Right renal pelvis (tissue), 4 donors: Measurements from ENCODE around the gene THSD7B. TPM values are rescaled to one million over a fixed set of nuclear protein-coding genes. Genes with fewer than 3 reads are reported as not detected.

Experiments
- DNase-seq, 4 donors: peaks; one replicate each; pipeline ENCODE4 v3.0.0-alpha.2; 2013; ENCODE audit warnings: low read depth in 4 of 4, low spot score in 3 of 4, missing footprints in 1 of 4
- polyA plus RNA-seq, 4 donors: library from polyadenylated mRNA; unstranded; fragments of 120-200 nt; gene quantifications; one replicate each; pipeline ENCODE4 v1.2.1, GENCODE V29; 2013; ENCODE audit not compliant: insufficient read length in 4 of 4

Gene THSD7B
- polyA plus RNA-seq, 4 donors, result 3.3 to 5.5 (median 5.0) TPM

DNA sequence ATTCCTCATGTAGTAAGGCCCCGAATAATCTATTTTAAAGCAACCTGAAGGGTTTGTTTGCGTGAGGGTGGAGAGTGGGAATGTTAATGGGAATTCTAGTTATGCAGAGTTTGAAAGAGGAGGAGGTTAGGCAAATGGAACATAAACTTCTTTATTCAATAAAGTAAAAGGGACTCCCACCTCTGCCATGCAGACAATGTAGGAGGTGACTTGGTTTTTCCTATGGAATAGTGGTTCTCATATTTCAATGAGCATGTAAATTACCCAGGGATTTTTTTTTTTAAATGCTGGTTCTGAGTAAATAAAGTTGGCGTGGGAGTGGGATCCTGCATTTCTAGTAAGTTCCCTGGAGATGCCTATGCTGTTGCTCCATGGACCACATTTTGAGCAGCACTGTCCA is 367.9 kb downstream of the THSD7B start:
- no peak for DNase-seq

DNA sequence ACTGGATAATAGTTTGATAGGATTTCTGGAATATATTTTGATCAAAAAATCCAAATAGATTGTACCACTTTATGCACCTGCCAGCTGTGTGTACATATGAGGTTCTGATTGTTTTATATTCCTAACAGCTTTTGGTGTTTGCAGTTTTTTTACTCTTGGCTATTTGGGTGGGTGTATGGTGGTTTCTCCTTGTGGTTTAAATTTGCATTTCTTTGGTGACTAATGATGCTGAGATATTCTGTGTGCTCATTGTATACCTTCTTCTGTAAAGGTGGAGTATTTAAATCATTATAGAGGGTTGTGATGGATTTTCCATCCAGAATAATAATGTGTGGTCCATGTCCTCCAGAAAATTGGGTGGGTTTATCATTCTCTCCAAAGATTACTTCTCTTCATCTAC is 372.9 kb downstream of the THSD7B start:
- no peak for DNase-seq

DNA sequence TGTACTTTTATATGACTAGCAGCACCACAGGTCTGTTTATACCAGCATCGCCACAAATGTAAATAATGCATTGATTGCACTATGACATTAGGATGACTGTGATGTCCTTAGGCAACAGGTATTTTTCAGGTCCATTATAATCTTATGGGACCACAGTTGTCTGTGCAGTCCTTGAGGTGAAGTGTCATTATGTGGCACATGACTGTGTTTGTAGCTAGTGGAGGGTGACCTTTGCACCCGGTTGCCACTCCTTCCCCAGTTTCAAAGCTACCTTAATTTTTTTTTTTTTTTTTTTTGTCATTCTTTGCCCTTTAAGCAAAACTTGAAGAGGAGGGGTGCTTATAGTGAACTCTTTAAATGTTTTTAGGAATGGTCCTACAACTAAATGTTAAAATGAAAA is 386.4 kb downstream of the THSD7B start:
- no peak for DNase-seq

DNA sequence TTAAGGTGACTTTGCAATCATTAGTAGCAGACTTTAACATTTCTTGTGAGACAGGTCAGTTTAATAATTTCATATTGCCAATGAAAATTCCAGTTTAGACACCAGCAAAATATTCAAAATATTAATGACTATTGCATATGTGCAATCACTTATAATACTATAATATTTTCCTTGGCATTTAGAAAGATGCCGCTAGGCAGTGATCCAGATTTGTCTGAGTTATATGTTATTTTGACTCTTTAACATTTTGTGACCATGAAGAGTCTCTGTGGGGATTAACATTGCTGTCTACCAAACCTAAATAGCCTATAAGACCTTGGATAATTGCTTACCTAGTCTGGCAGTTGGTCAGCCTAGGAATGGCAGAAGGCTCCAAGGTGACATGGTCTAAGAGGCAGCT is 389.6 kb downstream of the THSD7B start:
- no peak for DNase-seq

DNA sequence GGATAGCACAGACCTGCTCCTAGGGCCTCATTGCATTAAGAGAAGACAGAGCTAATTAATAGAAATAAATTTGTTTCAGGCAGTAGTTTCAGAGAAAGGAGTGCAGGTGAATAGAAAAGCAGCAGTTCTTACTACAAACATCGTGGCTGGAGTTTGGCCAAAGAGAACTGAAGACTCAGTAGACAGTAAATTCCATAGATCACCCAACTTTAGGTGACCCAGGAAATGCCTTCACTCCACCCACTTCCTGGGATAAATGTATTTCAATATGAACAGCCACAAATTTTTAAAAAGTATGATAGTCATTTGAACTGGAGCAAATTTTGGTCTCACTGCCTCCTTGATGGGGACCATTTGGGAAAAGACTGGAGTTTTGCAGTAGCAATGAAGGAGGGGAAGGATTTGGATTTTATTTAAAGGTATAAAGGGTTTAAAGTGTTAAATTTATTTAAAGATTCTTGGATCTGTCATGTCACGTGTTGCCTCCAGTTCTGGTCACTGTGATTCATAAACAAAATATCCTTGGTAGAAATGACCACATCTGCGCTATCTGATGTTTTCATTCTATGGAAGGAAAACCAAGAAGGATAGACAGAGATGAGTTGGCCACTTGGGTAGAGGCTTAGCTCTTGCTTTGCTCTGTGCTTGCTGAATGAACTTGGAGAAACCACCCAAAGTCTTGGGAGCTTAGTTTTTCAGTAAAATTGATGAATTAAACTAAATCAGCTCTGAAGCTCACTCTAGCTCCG is 390.2 kb downstream of the THSD7B start:
- DNase-seq, result no peak

DNA sequence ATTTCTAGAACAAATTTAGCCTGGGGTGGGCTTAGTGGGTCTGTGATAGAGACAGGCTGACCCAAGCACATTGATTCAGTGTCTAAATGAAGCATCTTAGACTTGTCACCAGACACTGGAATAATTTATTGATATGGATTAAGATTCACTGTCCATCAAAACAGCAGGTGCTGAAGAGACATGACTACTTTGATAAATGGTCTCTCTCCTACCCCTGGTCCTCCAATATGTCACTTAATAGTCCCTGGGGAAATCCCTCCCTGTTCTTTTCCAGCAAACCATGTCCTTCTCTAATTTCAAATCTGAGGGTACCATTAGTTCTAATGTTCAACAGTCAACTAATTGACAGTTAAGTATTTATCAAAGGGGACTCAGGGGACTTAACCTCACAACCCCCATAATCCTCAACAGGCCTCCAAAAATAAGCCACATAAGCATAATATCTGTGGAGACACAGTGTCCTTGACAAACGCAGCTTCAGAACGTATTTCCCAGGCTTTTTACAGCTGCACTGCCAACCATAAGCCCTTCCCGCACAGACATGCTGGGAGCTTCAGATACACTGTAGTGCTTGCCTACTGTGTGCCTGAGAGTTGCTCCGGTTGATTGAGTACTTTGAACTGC is 391.0 kb downstream of the THSD7B start:
- DNase-seq, result no peak

DNA sequence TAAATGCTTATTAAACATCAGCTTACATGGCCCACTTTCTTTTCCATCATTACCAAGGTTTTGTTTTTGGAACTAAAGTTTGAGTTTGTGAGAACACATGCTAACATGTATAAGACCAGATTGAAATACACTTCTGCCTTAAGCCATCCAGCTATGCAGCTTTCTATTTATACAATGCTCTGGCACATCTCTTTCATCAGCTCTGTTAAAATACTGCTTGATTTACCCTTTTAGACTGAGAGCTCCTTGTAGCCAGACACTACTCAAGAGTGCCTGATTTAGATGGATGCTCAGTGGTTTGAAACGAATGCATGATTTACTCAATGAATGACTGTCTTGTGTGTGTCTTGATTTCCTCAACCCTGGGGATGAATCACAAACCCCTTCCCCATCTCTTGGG is 392.5 kb downstream of the THSD7B start:
- DNase-seq, result no peak

DNA sequence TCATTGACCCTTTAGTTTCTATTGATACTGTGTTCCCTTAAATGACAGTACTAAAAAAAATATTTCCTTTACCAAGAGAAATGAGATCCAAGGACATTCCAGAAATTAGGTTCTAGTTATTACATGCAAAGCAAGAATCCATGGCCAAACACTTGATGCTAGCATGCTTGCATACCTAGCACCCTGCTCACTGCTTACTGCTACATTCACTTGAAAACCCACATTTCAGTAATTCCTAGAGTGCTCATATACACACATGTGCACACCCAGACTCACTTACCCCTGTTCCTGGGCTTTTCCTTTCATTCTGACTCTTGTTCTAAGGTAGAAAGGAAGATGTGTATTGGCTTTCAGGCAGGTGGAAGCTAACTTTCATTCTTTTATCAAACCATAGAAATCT is 395.9 kb downstream of the THSD7B start:
- DNase-seq, result no peak

DNA sequence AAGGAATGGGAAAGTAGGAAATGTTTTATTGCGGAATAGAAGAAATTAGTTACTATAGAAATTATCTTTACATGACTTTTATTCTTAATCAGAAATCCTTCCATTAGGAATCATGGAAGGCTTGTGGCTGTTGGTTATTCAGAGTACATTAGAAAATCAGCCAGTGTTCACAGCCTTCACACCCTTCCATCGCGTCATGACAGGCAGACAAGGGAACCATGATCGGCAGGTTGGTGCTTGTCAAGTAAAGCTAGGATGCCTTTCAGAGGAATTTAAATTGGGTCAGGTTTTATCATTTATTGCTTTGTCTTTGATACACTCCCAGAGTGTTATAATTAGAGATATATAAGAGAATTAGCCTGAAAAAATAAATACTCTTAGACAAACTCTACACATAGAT is 400.6 kb downstream of the THSD7B start:
- DNase-seq, result no peak

DNA sequence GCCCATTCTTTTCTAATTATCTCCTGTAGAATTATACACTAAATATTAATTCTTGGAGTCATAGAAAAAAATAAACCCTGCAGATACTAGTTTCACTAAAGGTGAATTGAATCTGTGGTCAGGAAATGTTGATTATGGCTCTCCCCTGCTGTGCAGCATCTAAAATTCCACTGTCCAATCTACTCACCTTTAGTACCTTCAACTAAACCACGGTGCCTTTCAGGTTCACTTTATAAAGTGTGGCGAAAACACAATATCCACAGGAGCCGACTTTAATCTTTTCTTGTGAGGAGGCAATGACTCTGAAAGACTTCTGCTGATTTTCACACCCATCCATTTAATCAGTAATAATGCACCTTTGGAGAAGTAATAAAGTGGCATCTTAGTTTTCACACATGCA is 402.3 kb downstream of the THSD7B start:
- DNase-seq, result no peak

DNA sequence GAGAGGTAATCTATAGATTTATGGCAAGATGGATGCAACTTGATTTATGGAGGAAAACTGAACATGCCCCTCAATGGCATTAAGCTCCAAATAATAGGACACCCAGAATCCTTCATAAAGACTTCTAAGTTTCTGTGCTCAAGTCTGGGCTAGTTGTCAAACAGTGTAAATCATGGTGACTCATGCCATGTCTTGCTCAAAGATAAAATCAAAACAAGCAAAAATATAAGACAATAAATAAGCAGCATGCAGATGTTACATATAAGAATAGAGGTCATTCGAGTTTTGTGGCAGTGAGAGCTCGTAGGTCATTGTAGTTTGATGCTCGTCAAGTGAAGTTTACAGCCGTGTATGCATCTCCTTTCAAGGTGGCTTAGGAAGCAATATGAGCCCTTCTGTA is 403.2 kb downstream of the THSD7B start:
- DNase-seq, result no peak

DNA sequence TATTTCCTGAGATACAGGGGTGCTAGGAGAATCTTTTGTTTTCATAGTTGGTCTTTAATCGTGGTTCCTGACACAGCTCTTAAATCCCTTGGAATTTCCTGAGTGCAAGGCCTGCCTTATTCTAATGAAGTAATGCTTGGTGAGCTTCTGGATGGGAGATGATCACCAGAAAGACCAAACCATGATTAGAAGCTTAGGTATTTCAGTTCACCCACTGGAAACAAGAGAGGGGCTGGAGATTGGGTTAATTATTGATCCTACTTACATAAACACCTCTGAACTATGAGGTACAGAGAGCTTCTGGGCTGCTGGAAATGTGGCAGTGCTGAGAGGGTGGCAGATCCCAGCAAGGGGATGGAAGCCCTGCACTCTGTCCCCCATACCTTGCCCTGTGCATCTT is 406.8 kb downstream of the THSD7B start:
- DNase-seq, result peak in 2 of 4 donors; percentile 8 to 17

DNA sequence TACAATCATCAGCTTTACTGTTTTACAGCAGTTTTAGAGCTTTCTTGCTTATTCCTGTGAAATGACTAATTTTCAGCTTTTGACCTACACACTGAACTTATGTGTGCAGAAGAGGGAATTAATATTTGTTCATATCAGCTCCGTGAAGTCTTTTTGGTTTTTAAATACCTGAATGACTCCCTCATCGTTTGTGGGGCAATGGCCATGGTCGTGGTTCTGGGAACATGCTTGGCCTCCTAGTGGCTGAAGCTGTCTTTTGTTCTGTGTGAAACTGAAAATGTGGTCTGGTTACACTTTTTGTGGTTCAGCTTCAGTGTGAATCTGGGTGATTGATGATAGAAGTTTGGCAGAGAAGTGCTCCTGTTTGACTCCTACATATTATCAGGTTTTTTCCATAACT is 408.1 kb downstream of the THSD7B start:
- DNase-seq, result no peak

DNA sequence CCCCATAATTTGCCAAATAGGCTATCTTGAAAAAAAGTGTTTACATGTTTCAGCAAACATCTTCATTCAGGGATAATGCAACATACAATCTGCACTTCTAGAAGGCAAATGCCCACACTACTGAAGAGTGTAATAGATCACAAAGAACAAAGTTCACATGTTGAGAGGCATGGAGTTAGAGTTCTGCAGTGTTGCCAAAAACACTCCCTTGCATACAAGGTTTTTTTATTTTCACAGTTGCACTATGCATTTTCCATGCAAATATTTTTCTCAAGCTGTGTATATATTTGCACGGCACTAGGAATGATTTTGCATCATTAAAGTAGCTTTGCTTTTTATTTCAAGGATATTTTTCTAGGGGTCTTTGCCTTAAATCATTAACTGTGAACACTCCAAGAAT is 409.9 kb downstream of the THSD7B start:
- DNase-seq, result no peak

DNA sequence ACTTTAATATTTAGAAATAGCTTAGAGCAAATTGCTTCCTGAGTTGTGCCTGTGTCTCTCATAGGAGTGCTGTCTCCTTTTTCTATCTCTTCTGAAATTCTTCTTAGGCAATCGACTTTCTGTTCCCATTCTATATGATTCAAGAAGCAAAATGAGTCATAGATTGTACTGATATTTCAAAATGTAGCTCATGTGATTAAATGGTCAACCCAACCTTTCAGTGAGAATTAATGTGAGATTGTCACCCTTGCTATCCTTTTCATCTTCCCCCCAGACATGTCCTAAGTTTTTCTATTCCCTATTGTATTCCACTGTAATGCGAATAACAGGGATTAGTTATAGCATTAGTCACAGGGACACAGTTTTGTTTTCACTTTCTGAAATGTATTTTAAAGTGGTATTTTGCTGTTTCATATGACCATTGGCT is 413.6 kb downstream of the THSD7B start:
- no peak for DNase-seq

DNA sequence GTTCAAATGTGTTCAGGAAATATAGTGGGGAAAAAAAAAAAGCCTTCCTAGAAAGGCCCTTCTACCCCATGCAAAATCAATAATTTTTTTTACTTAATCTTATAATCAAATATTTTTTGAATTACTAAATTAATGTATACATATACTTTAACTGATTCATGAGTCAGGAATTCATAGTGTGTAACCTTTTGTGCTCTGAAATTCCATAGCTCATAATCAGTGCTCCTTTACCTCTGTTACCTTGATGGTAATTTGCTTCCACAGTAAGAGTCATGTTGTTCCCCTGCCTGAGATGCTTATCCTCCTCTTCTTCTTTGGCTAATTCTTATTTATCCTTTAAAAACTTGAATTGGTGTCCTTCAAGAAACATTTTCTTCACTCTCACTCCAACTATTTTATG is 414.2 kb downstream of the THSD7B start:
- no peak for DNase-seq

DNA sequence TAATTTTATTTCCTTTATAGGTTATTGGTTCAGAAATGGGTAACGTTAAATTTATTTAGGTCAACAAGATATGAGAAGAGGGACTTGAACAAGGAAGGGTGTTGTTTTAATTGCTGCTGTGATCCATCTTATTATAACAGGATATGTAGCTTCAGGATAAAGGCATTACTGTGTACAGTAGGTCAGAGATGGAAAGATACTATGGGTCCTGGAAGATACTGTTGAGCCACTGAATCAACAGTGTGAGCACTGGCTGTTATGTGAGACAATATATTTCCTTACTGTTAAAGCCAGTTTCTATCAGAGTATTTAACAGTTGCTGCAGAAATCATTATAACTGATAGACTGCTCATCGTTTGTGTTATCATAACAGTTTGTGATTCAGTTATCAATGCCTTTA is 414.7 kb downstream of the THSD7B start:
- no peak for DNase-seq

DNA sequence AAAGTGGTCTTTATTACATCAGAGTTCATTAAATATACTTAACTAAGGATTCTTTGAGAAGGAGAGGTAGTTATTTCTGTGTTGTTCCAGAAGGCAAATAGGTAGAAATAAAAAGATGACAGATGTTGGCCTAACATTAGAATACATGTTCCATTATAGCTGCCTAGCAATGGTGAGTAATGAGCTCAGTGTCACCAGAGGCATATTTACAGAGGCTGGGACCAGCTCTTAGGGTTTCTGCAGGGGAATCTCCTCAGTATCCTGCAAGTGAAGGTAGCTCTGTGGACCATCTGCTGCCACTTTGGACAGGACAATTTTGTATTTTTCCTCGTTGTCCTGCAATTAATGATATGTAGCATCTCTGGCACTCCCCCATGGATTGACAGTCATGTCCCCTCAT is 416.0 kb downstream of the THSD7B start:
- DNase-seq, result no peak

DNA sequence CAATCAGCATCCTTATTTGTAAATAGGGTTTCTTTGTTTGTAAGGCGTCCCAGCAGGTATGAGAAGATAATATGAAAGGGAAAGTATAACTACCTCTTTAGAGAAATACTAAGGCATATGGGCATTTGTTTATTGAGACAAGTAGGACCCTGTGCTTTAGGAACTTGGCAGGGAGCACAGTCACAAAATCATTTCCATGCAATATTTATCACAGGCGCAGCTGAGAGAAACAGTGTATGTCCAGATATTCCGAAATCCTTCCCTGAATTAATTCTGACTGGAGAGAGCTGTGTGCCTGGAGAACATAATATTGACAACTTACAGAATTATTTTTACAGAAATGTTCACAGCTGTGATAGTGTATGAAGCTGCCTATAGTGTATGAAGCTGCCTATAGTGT is 416.7 kb downstream of the THSD7B start:
- DNase-seq, result no peak

DNA sequence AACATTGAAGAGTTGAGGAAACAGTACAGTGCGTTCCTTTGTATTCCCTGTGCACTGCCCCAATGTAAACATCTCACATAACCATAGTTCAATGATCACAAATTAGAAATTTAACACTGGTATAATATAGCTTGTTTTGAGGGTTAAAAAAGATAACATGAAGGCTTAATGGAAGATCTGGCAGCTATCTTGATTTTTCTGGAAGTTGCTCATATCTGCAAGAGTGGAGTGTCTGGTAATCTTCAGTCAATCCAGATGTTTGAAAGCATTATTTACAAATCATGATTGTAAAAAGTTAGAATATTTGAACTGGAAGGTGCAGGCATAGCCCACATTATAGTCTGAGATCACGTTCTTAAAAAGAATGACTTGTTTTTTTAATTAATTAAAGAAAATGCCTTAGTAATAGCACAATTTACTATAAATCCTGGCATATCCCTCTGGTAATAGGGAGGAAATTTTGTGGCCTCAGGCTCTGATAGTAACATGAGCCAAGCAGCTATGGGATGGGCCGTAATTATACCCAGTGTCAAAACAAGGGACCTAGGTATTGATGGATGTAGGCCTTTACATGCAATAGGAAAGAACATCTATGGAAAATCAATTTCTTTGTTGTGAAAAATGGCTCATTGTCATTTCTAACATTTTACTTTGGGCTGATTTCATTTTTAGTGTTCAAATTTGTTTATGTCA is 418.0 kb downstream of the THSD7B start:
- DNase-seq, result no peak

DNA sequence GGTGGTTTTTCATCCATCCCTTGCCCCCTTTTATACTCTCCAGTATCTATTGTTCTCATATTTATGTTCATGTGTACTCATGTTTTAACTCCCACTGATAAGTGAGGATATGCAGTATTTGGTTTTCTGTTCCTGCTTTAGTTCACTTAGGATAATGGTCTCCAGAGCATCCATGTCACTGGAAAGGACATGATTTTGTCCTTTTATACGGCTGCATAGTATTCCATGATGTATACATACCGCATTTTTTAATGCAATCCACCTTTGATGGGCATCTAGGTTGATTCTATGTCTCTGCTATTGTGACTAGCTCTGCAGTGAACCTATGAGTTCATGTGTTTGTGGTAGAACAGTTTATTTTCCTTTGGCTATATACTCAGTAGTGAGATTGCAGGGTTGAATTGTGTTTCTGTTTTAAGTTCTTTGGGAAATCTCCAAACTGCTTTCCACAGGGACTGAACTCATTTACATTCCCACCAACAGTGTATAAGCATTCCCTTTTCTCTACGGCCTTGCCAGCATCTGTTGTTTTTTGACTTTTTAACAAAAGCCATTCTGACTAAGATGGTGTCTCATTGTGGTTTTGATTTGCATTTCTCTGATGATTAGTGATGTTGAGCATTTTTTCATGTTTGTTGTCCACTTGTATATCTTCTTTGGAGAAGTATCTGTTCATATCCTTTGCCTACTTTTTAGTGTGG is 420.2 kb downstream of the THSD7B start:
- DNase-seq, result no peak
